ENCODE measurements around the gene NUP42. TPM values are rescaled to one million over a fixed set of nuclear protein-coding genes. Genes with fewer than 3 reads are reported as not detected.

Gene NUP42
- total and polyA plus RNA-seq, 2 of the 13 experiments (the other 11 are each of a cell fraction or from before 2014, with no cell fraction given) = 32.0 to 51.5 TPM

- TF ChIP-seq ZNF674 (CRISPR knock-in tag; IDR thresholded peaks at IDR 0.05; ENCODE audit: low read depth) (no peak), ZIK1 (CRISPR knock-in tag; IDR thresholded peaks at IDR 0.05; ENCODE audit: borderline replicate concordance, low read depth) (no peak), YY1 (IDR thresholded peaks at IDR 0.05; ENCODE audit: insufficient read depth, insufficient replicate concordance, low read depth, low read length) (peak; percentile 72), ZSCAN21 (CRISPR knock-in tag; IDR thresholded peaks at IDR 0.05; ENCODE audit: borderline replicate concordance) (no peak; the same call in 1 of the 2 replicates), MYNN (CRISPR knock-in tag; IDR thresholded peaks at IDR 0.05; ENCODE audit: low read depth) (no peak), CHCHD3 (CRISPR knock-in tag; IDR thresholded peaks at IDR 0.05) (no peak), ZNF230 (CRISPR knock-in tag; IDR thresholded peaks at IDR 0.05) (no peak; the same call in 1 of the 2 replicates), NFRKB (IDR thresholded peaks at IDR 0.05) (no peak), MIER3 (CRISPR knock-in tag; IDR thresholded peaks at IDR 0.05; ENCODE audit: borderline replicate concordance) (peak; percentile 78; the same call in 1 of the 2 replicates), ZNF564 (CRISPR knock-in tag; IDR thresholded peaks at IDR 0.05) (no peak), HOXA5 (CRISPR knock-in tag; IDR thresholded peaks at IDR 0.05) (no peak), ZKSCAN8 (CRISPR knock-in tag; IDR thresholded peaks at IDR 0.05; ENCODE audit: borderline replicate concordance) (peak; percentile 61; the same call in 1 of the 2 replicates), ZNF160 (CRISPR knock-in tag; IDR thresholded peaks at IDR 0.05) (no peak), U2AF2 (IDR thresholded peaks at IDR 0.05; ENCODE audit: low read depth, low read length) (no peak), SOX13 (IDR thresholded peaks at IDR 0.05) (no peak; the same call in 1 of the 2 replicates), SOX13 (CRISPR knock-in tag; conservative IDR thresholded peaks at IDR 0.05 in 1 of 2, IDR thresholded peaks at IDR 0.05 in 1 of 2) (peak in 1 of 2 experiments; percentile 46; a peak in 1 of 4 replicates), ZNF501 (CRISPR knock-in tag; IDR thresholded peaks at IDR 0.05) (peak; percentile 83), NFKBIZ (CRISPR knock-in tag; IDR thresholded peaks at IDR 0.05) (no peak; the same call in 1 of the 2 replicates), SMC3 (IDR thresholded peaks at IDR 0.05; ENCODE audit: low read length) (no peak), SMARCC2 (IDR thresholded peaks at IDR 0.05) (no peak), DDIT3 (CRISPR knock-in tag; IDR thresholded peaks at IDR 0.05) (no peak)
- TF ChIP-seq, protein P1, sequence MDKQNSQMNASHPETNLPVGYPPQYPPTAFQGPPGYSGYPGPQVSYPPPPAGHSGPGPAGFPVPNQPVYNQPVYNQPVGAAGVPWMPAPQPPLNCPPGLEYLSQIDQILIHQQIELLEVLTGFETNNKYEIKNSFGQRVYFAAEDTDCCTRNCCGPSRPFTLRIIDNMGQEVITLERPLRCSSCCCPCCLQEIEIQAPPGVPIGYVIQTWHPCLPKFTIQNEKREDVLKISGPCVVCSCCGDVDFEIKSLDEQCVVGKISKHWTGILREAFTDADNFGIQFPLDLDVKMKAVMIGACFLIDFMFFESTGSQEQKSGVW (CRISPR knock-in tag; IDR thresholded peaks at IDR 0.05; ENCODE audit: borderline replicate concordance) = no peak
- TF ChIP-seq, protein P2, sequence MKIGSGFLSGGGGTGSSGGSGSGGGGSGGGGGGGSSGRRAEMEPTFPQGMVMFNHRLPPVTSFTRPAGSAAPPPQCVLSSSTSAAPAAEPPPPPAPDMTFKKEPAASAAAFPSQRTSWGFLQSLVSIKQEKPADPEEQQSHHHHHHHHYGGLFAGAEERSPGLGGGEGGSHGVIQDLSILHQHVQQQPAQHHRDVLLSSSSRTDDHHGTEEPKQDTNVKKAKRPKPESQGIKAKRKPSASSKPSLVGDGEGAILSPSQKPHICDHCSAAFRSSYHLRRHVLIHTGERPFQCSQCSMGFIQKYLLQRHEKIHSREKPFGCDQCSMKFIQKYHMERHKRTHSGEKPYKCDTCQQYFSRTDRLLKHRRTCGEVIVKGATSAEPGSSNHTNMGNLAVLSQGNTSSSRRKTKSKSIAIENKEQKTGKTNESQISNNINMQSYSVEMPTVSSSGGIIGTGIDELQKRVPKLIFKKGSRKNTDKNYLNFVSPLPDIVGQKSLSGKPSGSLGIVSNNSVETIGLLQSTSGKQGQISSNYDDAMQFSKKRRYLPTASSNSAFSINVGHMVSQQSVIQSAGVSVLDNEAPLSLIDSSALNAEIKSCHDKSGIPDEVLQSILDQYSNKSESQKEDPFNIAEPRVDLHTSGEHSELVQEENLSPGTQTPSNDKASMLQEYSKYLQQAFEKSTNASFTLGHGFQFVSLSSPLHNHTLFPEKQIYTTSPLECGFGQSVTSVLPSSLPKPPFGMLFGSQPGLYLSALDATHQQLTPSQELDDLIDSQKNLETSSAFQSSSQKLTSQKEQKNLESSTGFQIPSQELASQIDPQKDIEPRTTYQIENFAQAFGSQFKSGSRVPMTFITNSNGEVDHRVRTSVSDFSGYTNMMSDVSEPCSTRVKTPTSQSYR (CRISPR knock-in tag; IDR thresholded peaks at IDR 0.05; ENCODE audit: borderline replicate concordance) = no peak
- TF ChIP-seq, protein P3, sequence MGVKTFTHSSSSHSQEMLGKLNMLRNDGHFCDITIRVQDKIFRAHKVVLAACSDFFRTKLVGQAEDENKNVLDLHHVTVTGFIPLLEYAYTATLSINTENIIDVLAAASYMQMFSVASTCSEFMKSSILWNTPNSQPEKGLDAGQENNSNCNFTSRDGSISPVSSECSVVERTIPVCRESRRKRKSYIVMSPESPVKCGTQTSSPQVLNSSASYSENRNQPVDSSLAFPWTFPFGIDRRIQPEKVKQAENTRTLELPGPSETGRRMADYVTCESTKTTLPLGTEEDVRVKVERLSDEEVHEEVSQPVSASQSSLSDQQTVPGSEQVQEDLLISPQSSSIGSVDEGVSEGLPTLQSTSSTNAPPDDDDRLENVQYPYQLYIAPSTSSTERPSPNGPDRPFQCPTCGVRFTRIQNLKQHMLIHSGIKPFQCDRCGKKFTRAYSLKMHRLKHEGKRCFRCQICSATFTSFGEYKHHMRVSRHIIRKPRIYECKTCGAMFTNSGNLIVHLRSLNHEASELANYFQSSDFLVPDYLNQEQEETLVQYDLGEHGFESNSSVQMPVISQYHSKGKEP (CRISPR knock-in tag; IDR thresholded peaks at IDR 0.05) = no peak
Measured at GRCh38 chr7:23181684-23182553, at the start of gene NUP42 (continued).

All from HepG2 (cell line).